ENCODE measurements around the gene PRKCH.

The PRKCH gene

GRCh38 chr14:61569308-61569707 lies 247.9 kb downstream of the PRKCH start:
- intact Hi-C loops (cut with DNase I; ENCODE audit: low total_unique reads), result no loop called here
- H3K36me3 ChIP-seq, result no peaks in the 10 kb centered on the region
- H3K4me3 ChIP-seq, result no peak overlapping the region
- TF ChIP-seq CTCF (IDR thresholded peaks at IDR 0.05), result no peak
- DNase-seq, result no peak
- H3K27me3 ChIP-seq, result no peaks in the 10 kb centered on the region
- peak overlapping the region; percentile 48 to 65 for H3K27ac ChIP-seq
- no peaks in the 10 kb centered on the region for H3K9me3 ChIP-seq
- H3K4me1 ChIP-seq, result peaks cover 0 to 58% (median 42%) of the 10 kb centered on the region in 4 donors

GRCh38 chr14:61569812-61570548 lies 248.6 kb downstream of the PRKCH start:
- H3K27me3 ChIP-seq, result no peaks in the 10 kb centered on the region
- no peaks in the 10 kb centered on the region for H3K9me3 ChIP-seq
- DNase-seq, result peak; percentile 53 to 85
- H3K4me1 ChIP-seq, result peaks cover 0 to 54% (median 43%) of the 10 kb centered on the region in 4 donors
- H3K27ac ChIP-seq, result peak overlapping the region; percentile 48 to 66
- TF ChIP-seq CTCF (IDR thresholded peaks at IDR 0.05), result no peak
- H3K4me3 ChIP-seq, result no peak overlapping the region
- H3K36me3 ChIP-seq, result no peaks in the 10 kb centered on the region
- intact Hi-C loops (cut with DNase I; ENCODE audit: low total_unique reads), result no loop called here

GRCh38 chr14:61570549-61571290 lies 249.3 kb downstream of the PRKCH start:
- Histone ChIP-seq H3K36me3 (no peaks in the 10 kb centered on the region), H3K27me3 (no peaks in the 10 kb centered on the region), H3K9me3 (no peaks in the 10 kb centered on the region), H3K27ac (peak overlapping the region; percentile 48 to 66), H3K4me1 (peaks cover 0 to 58% (median 45%) of the 10 kb centered on the region in 4 donors), H3K4me3 (no peak overlapping the region)
- intact Hi-C loops (cut with DNase I; ENCODE audit: low total_unique reads), result no loop called here
- TF ChIP-seq CTCF (IDR thresholded peaks at IDR 0.05), result no peak
- DNase-seq, result peak in 1 of 2 donors; percentile 62

GRCh38 chr14:61571917-61572316 lies 250.5 kb downstream of the PRKCH start:
- DNase-seq, result no peak
- H3K27ac ChIP-seq, result no peak overlapping the region
- peaks cover 0 to 57% (median 45%) of the 10 kb centered on the region in 4 donors for H3K4me1 ChIP-seq
- H3K36me3 ChIP-seq, result no peaks in the 10 kb centered on the region
- no peaks in the 10 kb centered on the region for H3K9me3 ChIP-seq
- H3K27me3 ChIP-seq, result no peaks in the 10 kb centered on the region
- no peak for TF ChIP-seq CTCF (IDR thresholded peaks at IDR 0.05)
- intact Hi-C loops (cut with DNase I; ENCODE audit: low total_unique reads), result no loop called here
- H3K4me3 ChIP-seq, result no peak overlapping the region

- no peak for TF ChIP-seq CTCF (IDR thresholded peaks at IDR 0.05)
- H3K36me3 ChIP-seq, result no peaks in the 10 kb centered on the region
- peaks cover 0 to 48% (median 36%) of the 10 kb centered on the region in 4 donors for H3K4me1 ChIP-seq
- no peaks in the 10 kb centered on the region for H3K27me3 ChIP-seq
- H3K9me3 ChIP-seq, result no peaks in the 10 kb centered on the region
- no peak for DNase-seq
- intact Hi-C loops (cut with DNase I; ENCODE audit: low total_unique reads), result no loop called here
- H3K27ac ChIP-seq, result peak overlapping the region; percentile 1 to 12
- no peak overlapping the region for H3K4me3 ChIP-seq
Observed at GRCh38 chr14:61573321-61573720, 251.9 kb downstream of the PRKCH start.

Measured in tibial artery (tissue), 4 donors.